ENCODE measurements around the gene ATP1B3.

Gene ATP1B3

DNA sequence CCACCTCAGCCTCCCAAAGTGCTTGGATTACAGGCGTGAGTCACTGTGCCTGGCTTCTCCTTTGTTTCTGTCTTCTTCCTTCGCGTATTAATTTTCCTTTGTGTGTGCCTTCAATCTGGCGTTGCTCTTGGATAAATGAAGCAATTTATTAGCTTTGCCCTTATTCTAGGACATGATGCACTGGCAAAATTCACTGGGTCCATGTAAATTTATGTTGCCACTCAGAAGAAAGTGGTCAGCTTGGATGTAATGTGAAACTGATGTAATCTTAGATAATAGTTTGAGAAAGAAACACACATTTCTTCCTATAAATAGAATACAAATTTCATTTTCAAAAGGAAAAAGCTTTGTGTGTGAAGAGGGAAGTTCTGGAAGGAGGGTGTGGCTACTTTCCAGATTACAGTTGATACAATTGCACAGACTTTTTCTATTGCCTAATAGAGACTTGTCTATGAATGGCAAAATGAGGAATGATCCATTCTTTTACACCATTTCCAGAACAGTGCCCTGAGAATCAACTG is 23.3 kb upstream of the ATP1B3 start:
- TF ChIP-seq GATA3 (IDR thresholded peaks at IDR 0.05; ENCODE audit: low read depth, low read length) (no peak), GATA2 (IDR thresholded peaks at IDR 0.05; ENCODE audit: low read depth, low read length) (no peak)

DNA sequence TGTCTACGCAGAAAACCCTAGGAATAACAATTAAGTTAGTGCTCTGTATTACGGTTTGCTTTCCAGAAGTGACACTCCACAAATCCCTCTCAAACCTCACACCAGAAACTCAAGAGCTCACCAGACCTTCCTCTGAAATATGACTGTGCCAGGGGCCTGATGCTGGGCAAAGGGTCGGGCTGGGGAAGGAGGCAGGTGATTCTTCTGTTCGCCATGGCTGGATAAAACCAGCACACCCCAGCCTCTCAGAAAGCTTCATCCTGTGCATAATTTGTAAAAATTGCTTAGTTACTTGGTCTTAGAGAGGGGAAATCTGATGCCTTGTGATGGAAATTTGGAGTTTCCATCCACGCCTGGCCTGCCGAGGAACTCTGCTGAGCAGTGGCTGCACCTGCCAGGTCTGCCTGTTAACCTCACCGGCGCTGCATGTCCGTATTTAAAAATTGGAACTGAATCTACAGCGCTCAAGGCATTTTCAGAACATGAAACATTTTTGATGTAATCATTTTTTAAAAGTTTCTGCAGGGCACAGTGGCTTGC is 22.7 kb upstream of the ATP1B3 start:
- TF ChIP-seq GATA2 (IDR thresholded peaks at IDR 0.05; ENCODE audit: low read depth, low read length) (no peak), GATA3 (IDR thresholded peaks at IDR 0.05; ENCODE audit: low read depth, low read length) (no peak)

- TF ChIP-seq GATA3 (IDR thresholded peaks at IDR 0.05; ENCODE audit: low read depth, low read length), result no peak
- TF ChIP-seq GATA2 (IDR thresholded peaks at IDR 0.05; ENCODE audit: low read depth, low read length), result no peak
Observed at GRCh38 chr3:141854599-141854998, 21.8 kb upstream of the ATP1B3 start.

DNA sequence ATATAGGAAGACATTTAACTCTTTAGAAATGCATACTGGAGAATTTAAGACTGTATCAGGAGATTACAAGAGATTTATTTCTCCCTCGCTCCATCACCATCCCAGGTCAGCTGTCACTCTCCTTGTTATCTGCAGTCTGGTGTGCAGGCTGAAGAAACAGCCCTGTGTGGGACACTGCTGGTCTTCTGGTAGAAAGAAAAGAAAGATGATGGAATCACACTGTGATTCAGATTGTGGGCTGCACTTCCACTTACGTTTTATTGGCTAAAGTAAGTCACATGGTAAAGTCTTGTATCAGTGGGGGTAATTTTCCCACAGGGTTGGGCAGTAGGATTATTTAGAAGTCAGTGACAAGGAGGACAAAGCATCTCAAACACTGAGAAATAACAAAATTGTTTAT is 18.1 kb upstream of the ATP1B3 start:
- TF ChIP-seq GATA2 (IDR thresholded peaks at IDR 0.05; ENCODE audit: low read depth, low read length) (no peak), GATA3 (IDR thresholded peaks at IDR 0.05; ENCODE audit: low read depth, low read length) (no peak)

DNA sequence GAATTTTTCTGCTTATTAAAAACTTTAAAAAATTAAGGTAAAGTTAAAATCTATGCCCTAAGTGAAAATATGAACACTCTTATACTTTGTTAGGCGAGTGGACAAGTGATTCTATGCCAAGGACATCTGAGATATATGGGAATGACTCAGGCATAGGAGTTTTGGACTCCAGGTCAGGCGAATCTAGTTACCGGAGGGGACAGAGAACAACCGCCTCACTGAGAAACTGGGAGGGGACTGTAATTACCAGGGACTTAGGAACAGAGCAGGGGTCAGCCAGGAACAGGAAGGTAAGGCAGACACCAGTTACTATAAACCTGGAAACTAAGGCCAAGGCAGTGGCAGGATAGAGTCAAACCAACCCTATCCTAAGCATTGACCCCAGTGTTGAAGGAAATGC is 16.8 kb upstream of the ATP1B3 start:
- TF ChIP-seq GATA2 (IDR thresholded peaks at IDR 0.05; ENCODE audit: low read depth, low read length), result no peak
- no peak for TF ChIP-seq GATA3 (IDR thresholded peaks at IDR 0.05; ENCODE audit: low read depth, low read length)

DNA sequence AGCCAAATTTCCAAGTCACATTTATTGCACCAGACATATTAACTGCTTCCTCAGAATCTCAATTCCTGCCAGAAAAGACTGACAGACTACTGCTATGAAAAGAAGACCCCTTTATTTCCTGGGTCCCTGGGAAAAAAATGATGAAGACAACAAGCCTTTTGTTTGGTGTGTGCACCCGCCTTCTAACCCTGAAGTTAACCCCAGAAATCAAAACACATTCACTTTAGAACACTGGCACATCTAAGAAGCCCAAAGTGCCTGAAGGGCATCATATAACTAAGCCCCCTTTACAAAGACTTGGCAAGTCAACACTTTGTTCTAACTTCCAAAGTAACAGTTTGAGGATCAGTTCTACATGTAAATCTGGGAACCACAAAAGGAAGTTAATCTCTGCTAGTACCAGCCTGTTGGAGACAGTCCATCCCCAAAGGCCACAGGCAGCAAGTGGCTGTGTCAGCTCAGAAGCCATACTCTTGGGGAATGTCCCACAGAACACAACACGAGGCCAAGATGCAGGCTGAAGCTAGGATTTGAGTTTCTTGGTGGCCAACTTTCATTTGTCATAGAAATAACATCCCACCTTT is 16.3 kb upstream of the ATP1B3 start:
- no peak for TF ChIP-seq GATA2 (IDR thresholded peaks at IDR 0.05; ENCODE audit: low read depth, low read length)

- TF ChIP-seq GATA2 (IDR thresholded peaks at IDR 0.05; ENCODE audit: low read depth, low read length) (no peak), GATA3 (IDR thresholded peaks at IDR 0.05; ENCODE audit: low read depth, low read length) (no peak)
Observed at GRCh38 chr3:141860766-141861513, 15.5 kb upstream of the ATP1B3 start.

DNA sequence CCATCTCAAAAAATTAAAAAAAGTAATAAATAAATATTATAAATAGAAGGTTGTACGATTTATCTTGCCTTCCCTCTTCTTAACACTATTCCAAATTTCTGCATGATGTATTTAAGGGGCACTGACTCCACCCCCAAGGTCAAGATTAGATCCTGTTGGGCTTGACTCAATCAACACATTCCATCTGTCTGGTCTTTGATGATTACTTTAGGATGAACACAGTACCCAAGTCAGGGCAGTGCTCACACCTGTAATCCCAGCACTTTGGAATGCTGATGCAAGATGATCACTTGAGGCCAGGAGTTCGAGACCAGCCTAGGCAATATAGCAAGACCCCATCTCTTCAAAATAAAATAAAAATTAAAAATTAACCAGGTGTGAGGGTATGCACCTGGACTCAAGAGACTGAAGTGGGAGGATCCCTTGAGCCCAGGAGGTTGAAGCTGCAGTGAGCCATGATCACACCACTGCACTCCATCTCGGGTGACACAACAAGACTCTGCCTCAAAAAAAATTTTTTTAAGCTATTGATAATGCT is 14.1 kb upstream of the ATP1B3 start:
- TF ChIP-seq GATA3 (IDR thresholded peaks at IDR 0.05; ENCODE audit: low read depth, low read length) (no peak), GATA2 (IDR thresholded peaks at IDR 0.05; ENCODE audit: low read depth, low read length) (no peak)

DNA sequence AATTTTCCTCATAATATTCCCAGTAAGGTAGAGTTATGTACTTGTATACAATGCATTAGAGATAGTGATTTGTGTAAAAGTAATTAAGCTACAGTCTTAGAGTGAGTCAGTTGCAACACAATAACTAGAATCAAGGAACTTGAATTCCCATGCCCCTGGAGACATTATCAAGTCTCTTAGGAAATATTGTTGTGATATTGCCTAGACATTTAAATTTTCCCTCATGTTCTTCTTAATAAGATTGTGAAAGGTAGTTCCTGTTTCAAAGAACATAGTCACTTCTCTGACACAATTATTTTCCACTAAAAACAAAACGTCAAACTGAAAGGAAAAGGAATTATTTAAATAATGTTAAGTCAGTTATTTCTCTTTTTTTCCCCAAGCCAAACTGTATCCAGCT is 13.0 kb upstream of the ATP1B3 start:
- TF ChIP-seq GATA3 (IDR thresholded peaks at IDR 0.05; ENCODE audit: low read depth, low read length), result no peak
- TF ChIP-seq GATA2 (IDR thresholded peaks at IDR 0.05; ENCODE audit: low read depth, low read length), result no peak

DNA sequence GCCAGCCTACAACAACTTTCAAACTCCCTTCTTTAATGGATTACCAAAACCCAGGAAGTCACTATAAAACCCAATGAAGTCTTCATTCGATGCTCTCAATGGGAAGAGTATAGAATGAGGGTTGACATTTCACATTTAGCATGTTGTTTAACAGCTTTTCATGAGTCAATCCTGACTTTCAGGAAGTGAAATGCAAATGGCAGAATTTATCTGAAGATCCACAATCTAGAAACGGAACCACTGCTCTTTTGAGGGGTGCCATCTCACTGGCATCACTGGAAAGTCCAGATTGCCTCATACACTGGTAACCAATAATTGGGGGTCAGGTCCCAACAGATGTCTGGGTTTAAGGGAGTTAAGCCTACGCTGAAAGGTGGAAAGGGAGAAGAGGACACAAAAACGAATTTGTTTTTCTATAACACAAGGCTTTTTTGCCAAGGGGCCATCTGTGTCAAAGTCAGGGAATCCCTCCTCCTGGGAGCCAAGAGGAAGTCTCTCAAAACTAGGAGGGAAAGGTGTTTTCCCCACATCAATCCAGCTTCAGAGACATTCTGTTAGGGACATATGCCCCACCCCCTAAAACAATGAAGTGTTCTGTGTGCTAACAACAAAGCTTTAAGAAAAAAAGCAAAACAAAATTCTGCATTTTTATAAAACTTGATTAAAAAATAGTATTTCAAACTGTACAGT is 12.0 kb upstream of the ATP1B3 start:
- TF ChIP-seq GATA3 (IDR thresholded peaks at IDR 0.05; ENCODE audit: low read depth, low read length) (no peak), GATA2 (IDR thresholded peaks at IDR 0.05; ENCODE audit: low read depth, low read length) (no peak)

DNA sequence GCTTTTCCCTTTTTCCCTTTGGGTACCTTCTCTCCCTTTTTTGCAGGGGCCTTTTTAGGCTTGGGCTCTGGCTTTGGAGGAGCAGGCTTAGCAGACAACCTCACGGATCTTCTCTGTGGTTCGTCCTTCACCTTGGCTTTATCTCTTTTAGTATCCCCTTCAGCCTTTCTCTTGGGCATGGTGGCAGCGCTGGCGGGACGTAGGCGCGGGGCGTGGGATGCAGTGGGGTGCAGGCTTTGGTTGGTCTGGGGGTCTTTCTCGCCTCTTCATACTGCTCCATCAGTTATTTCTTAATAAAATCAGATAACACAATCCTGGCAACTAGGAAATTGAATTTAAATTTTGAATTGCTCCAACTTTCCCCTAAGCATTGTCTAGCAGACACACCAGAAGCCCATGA is 11.3 kb upstream of the ATP1B3 start:
- TF ChIP-seq GATA2 (IDR thresholded peaks at IDR 0.05; ENCODE audit: low read depth, low read length) (no peak), GATA3 (IDR thresholded peaks at IDR 0.05; ENCODE audit: low read depth, low read length) (no peak)

- TF ChIP-seq GATA3 (IDR thresholded peaks at IDR 0.05; ENCODE audit: low read depth, low read length), result no peak
- TF ChIP-seq GATA2 (IDR thresholded peaks at IDR 0.05; ENCODE audit: low read depth, low read length), result no peak
Observed at GRCh38 chr3:141870091-141870687, 6.3 kb upstream of the ATP1B3 start.

- TF ChIP-seq GATA2 (IDR thresholded peaks at IDR 0.05; ENCODE audit: low read depth, low read length) (no peak), GATA3 (IDR thresholded peaks at IDR 0.05; ENCODE audit: low read depth, low read length) (no peak)
Observed at GRCh38 chr3:141875374-141875892, 1.0 kb upstream of the ATP1B3 start.

Measured in SH-SY5Y (cell line).